ENCODE measurements around the gene DIAPH2. TPM values are rescaled to one million over a fixed set of nuclear protein-coding genes. Genes with fewer than 3 reads are reported as not detected.
"Not testable (repeated sequence)": the region's sequence is repeated elsewhere in the genome, so short reads cannot be mapped to it uniquely, and the experiment has no call there.

Gene DIAPH2
- polyA plus RNA-seq, 1 experiment = 10.6 TPM

GRCh38 chrX:97401154-97401553 lies 716.5 kb downstream of the DIAPH2 start:
- ChIA-PET POLR2A (no interaction called here), CTCF (interaction anchor here (0.5 kb wide), 1 partner anchor 15 kb away, joined by 4 read pairs; no protein-coding TSS in a partner anchor)
- no peaks in the 10 kb centered on the region for H3K9me3 ChIP-seq (ENCODE audit: control insufficient read depth, insufficient read depth, low read length)
- no peak overlapping the region for H3K4me3 ChIP-seq (ENCODE audit: low read depth, low read length)
- no peak overlapping the region for H3K27ac ChIP-seq (ENCODE audit: low read depth, low read length)
- H3K27me3 ChIP-seq (ENCODE audit: control insufficient read depth, insufficient read depth, low read length) = no peaks in the 10 kb centered on the region
- TF ChIP-seq, protein P1, sequence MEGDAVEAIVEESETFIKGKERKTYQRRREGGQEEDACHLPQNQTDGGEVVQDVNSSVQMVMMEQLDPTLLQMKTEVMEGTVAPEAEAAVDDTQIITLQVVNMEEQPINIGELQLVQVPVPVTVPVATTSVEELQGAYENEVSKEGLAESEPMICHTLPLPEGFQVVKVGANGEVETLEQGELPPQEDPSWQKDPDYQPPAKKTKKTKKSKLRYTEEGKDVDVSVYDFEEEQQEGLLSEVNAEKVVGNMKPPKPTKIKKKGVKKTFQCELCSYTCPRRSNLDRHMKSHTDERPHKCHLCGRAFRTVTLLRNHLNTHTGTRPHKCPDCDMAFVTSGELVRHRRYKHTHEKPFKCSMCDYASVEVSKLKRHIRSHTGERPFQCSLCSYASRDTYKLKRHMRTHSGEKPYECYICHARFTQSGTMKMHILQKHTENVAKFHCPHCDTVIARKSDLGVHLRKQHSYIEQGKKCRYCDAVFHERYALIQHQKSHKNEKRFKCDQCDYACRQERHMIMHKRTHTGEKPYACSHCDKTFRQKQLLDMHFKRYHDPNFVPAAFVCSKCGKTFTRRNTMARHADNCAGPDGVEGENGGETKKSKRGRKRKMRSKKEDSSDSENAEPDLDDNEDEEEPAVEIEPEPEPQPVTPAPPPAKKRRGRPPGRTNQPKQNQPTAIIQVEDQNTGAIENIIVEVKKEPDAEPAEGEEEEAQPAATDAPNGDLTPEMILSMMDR (IDR thresholded peaks at IDR 0.05; ENCODE audit: low read depth, low read length) = no peak
- no peak for DNase-seq (ENCODE audit: low read depth, low spot score)

- POLR2A ChIA-PET = no interaction called here
These were observed 717.0 kb downstream of the DIAPH2 start for GRCh38 chrX:97401586-97402136.

GRCh38 chrX:97402333-97402732 lies 717.7 kb downstream of the DIAPH2 start:
- H3K27me3 ChIP-seq (ENCODE audit: control insufficient read depth, insufficient read depth, low read length) = no peaks in the 10 kb centered on the region
- TF ChIP-seq, protein P1 (IDR thresholded peaks at IDR 0.05; ENCODE audit: low read depth, low read length) = no peak
- ChIA-PET POLR2A (no interaction called here), CTCF (no interaction called here)
- no peak overlapping the region for H3K27ac ChIP-seq (ENCODE audit: low read depth, low read length)
- no peak for DNase-seq (ENCODE audit: low read depth, low spot score)
- no peaks in the 10 kb centered on the region for H3K9me3 ChIP-seq (ENCODE audit: control insufficient read depth, insufficient read depth, low read length)
- no peak overlapping the region for H3K4me3 ChIP-seq (ENCODE audit: low read depth, low read length)

More at GRCh38 chrX:97401586-97402136, 717.0 kb downstream of the DIAPH2 start:
- CTCF ChIA-PET = no interaction called here
- TF ChIP-seq, protein P1 (IDR thresholded peaks at IDR 0.05; ENCODE audit: low read depth, low read length) = no peak
- no peak for DNase-seq (ENCODE audit: low read depth, low spot score)
- Histone ChIP-seq H3K27ac (ENCODE audit: low read depth, low read length) (no peak overlapping the region), H3K4me3 (ENCODE audit: low read depth, low read length) (no peak overlapping the region), H3K27me3 (ENCODE audit: control insufficient read depth, insufficient read depth, low read length) (no peaks in the 10 kb centered on the region), H3K9me3 (ENCODE audit: control insufficient read depth, insufficient read depth, low read length) (no peaks in the 10 kb centered on the region)

GRCh38 chrX:97402903-97403302 lies 718.3 kb downstream of the DIAPH2 start:
- H3K9me3 ChIP-seq (ENCODE audit: control insufficient read depth, insufficient read depth, low read length) = no peaks in the 10 kb centered on the region
- H3K4me3 ChIP-seq (ENCODE audit: low read depth, low read length) = no peak overlapping the region
- no peak overlapping the region for H3K27ac ChIP-seq (ENCODE audit: low read depth, low read length)
- ChIA-PET CTCF (no interaction called here), POLR2A (no interaction called here)
- no peaks in the 10 kb centered on the region for H3K27me3 ChIP-seq (ENCODE audit: control insufficient read depth, insufficient read depth, low read length)
- TF ChIP-seq, protein P1 (IDR thresholded peaks at IDR 0.05; ENCODE audit: low read depth, low read length) = no peak
- DNase-seq (ENCODE audit: low read depth, low spot score) = no peak

DNA sequence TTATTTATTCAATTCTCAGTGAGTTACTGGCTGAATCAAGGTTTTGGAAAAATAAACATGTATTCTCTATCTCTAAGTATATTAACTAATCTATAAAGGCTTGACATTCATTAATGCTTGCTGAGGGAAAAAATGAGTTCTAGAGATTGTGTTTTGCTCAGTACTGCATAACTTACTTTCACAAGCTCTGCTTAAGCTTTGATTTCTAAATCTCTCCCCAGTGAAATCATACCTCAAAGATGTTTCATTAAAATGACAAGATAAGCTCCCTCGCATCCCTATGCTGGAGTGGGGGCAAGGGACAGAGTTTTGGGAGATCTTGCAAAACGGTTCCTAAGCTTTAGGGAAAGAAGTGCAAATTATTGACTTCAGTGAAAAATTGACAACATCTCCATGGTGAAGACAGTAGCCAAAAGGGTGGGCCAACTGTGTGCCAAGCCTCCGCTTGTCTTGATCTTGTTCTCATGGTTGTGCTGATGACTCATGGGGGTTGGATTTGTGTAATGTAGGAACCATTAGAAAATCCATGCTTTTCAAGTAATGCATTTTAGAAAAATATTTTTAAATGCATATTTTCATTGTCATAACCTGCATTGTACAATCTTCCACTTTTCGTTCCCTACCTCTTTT lies 720.5 kb downstream of the DIAPH2 start:
- DNase-seq (ENCODE audit: low read depth, low spot score) = no peak
- TF ChIP-seq, protein P1 (IDR thresholded peaks at IDR 0.05; ENCODE audit: low read depth, low read length) = no peak
- Histone ChIP-seq H3K9me3 (ENCODE audit: control insufficient read depth, insufficient read depth, low read length) (peaks cover 6% of the 10 kb centered on the region), H3K27me3 (ENCODE audit: control insufficient read depth, insufficient read depth, low read length) (no peaks in the 10 kb centered on the region), H3K27ac (ENCODE audit: low read depth, low read length) (no peak overlapping the region), H3K4me3 (ENCODE audit: low read depth, low read length) (no peak overlapping the region)
- CTCF ChIA-PET = no interaction called here
- POLR2A ChIA-PET = no interaction called here

DNA sequence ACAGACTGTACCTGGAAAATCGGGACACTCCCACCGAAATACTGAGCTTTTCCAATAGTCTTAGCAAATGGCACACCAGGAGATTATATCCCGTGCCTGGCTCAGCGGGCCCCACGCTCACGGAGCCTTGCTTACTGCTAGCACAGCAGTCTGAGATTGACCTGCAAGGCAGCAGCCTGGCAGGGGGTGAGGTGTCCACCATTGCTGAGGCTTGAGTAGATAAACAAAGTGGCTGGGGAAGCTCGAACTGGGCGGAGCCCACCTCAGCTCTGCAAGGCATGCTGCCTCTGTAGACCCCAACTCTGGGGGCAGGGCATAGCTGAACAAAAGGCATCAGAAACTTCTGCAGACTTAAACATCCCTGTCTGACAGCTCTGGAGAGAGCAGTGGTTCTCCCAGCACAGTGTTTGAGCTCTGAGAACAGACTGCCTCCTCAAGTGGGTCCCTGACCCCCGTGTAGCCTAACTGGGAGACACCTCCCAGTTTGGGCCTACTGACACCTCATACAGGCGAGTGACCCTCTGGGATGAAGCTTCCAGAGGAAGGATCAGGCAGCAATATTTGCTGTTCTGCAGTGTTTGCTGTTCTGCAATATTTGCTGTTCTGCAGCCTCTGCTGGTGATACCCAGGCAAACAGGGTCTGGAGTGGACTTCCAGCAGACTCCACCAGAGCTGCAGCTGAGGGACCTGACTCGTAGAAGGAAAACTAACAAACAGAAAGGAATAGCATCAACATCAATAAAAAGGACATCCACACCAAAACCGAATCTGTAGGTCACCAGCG lies 725.2 kb downstream of the DIAPH2 start:
- H3K27ac ChIP-seq (ENCODE audit: low read depth, low read length); H3K9me3 ChIP-seq (ENCODE audit: control insufficient read depth, insufficient read depth, low read length); POLR2A ChIA-PET; DNase-seq (ENCODE audit: low read depth, low spot score); H3K27me3 ChIP-seq (ENCODE audit: control insufficient read depth, insufficient read depth, low read length); CTCF ChIA-PET; H3K4me3 ChIP-seq (ENCODE audit: low read depth, low read length): not testable (repeated sequence)
